K562 (cell line): Measurements from ENCODE around the gene RXRA. TPM values are rescaled to one million over a fixed set of nuclear protein-coding genes. Genes with fewer than 3 reads are reported as not detected.

Experiments
- ATAC-seq: fragments of 200-7000 bp; cut with Tn5 transposase; 3 replicates; pipeline ENCODE4 v1.9.1; 2020; ENCODE audit warnings: moderate library complexity
- BruUV-seq: library from RNA; stranded (reverse); fragments of 400-500 nt; replicated peaks from 2 replicates; lab custom pipeline; 2021; lab: Mats Ljungman, UMichigan
- CTCF ChIA-PET: fragments of 300-600 bp; formaldehyde crosslinking; extraction: SDS; loops from one replicate; lab custom pipeline; 2021; ENCODE audit warnings: low intra/inter-chr PET ratio; lab: Yijun Ruan, JAX
- POLR2A ChIA-PET: fragments of 300-600, 350-650 bp; sonication (Branson Sonifier 250); formaldehyde crosslinking; extraction: SDS; loops from one replicate; lab custom pipeline; 2021; ENCODE audit warnings: antibody characterized with exemption, inconsistent platforms; lab: Yijun Ruan, JAX
- DNase-seq, 4 experiments: peaks; one replicate each; pipeline versions ENCODE4 v3.0.0 to v3.0.0-alpha.2; 2011 to 2018; ENCODE audit warnings: low spot score in 3 of 4, mixed read lengths in 3 of 4; ENCODE audit errors: extremely low read depth in 1 of 4
- FAIRE-seq: peaks from 2 replicates; lab custom pipeline; 2011; peaks lifted over from hg19 to GRCh38; lab: Jason Lieb, UNC
- H2AFZ ChIP-seq: 2 replicates; pipeline ENCODE4 v1.6.0; 2011; ENCODE audit warnings: low read depth, low read length, control low read depth, inconsistent platforms
- H3K27ac ChIP-seq: fragments of 200-600 bp; 3 replicates; pipeline ENCODE4 v1.8.0; 2011; ENCODE audit warnings: low read depth, mild to moderate bottlenecking, control low read depth, inconsistent platforms, low read length, moderate library complexity, mixed read lengths; ENCODE audit errors: extremely low read depth
- H3K27me3 ChIP-seq, 2 experiments: fragments of 300-600 bp in 1 of 2; 2 replicates in 1 of 2; 3 replicates in 1 of 2; pipeline versions ENCODE4 v1.6.0 to v1.8.0; 2011; ENCODE audit warnings: inconsistent platforms in 2 of 2, low read length in 2 of 2, mild to moderate bottlenecking in 1 of 2, mixed read lengths in 1 of 2, moderate library complexity in 1 of 2; ENCODE audit not compliant: control insufficient read depth in 2 of 2, insufficient read depth in 2 of 2
- H3K36me3 ChIP-seq: fragments of 300-600 bp; 3 replicates; pipeline ENCODE4 v1.8.0; 2011; ENCODE audit warnings: mild to moderate bottlenecking, low read length, inconsistent platforms; ENCODE audit not compliant: control insufficient read depth, insufficient read depth
- H3K4me1 ChIP-seq, 2 experiments: fragments of 200-600 bp in 1 of 2; replicated peaks in 1 of 2; 2 replicates in 1 of 2; 3 replicates in 1 of 2; pipeline versions ENCODE4 v1.5.1 to v1.8.0; 2011; ENCODE audit warnings: inconsistent platforms in 2 of 2, low read length in 2 of 2, mild to moderate bottlenecking in 1 of 2, mixed read lengths in 1 of 2, moderate library complexity in 1 of 2; ENCODE audit not compliant: control insufficient read depth in 2 of 2, insufficient read depth in 2 of 2
- H3K4me2 ChIP-seq: 2 replicates; pipeline ENCODE4 v1.6.1; 2011; ENCODE audit warnings: low read length, control low read depth, inconsistent platforms, mixed read lengths; ENCODE audit not compliant: insufficient read depth
- H3K4me3 ChIP-seq: fragments of 200-600 bp; sonication (generic), shearing (Covaris generic); 2 replicates; pipeline ENCODE4 v1.5.1; 2016; ENCODE audit warnings: control low read depth, inconsistent platforms
- H3K79me2 ChIP-seq: fragments of 200-600 bp; 3 replicates; pipeline ENCODE4 v1.8.0; 2011; ENCODE audit warnings: low read length, inconsistent platforms; ENCODE audit not compliant: control insufficient read depth, insufficient read depth
- H3K9ac ChIP-seq, 2 experiments: 2 replicates each; pipeline versions ENCODE4 v1.6.0 to v1.6.1; 2011; ENCODE audit warnings: low read depth in 2 of 2, low read length in 2 of 2, control low read depth in 1 of 2, inconsistent platforms in 1 of 2, mild to moderate bottlenecking in 1 of 2, mixed read lengths in 1 of 2; ENCODE audit not compliant: insufficient read depth in 1 of 2
- H3K9me1 ChIP-seq: one replicate; pipeline ENCODE4 v1.6.0; 2011; ENCODE audit warnings: inconsistent platforms, mild to moderate bottlenecking, low read length, moderate library complexity; ENCODE audit not compliant: control insufficient read depth, insufficient read depth
- H3K9me3 ChIP-seq: replicated peaks from 2 replicates; pipeline ENCODE4 v1.5.1; 2011; ENCODE audit warnings: low read depth, low read length, inconsistent platforms; ENCODE audit not compliant: control insufficient read depth, insufficient read depth
- H4K20me1 ChIP-seq: replicated peaks from 2 replicates; pipeline ENCODE4 v1.6.1; 2011; ENCODE audit warnings: low read length, inconsistent platforms, mixed read lengths; ENCODE audit not compliant: control insufficient read depth, insufficient read depth
- CBFB ChIP-seq: sonication (generic); formaldehyde crosslinking; IDR thresholded peaks from 2 replicates; pipeline ENCODE4 v1.4.0; 2020; ENCODE audit warnings: mild to moderate bottlenecking, missing genetic modification reagents
- CHCHD3 ChIP-seq: fragments of 250-450 bp; sonication (Bioruptor Pico); IDR thresholded peaks from 2 replicates; pipeline ENCODE4 v2.1.2; 2022; ENCODE audit warnings: mild to moderate bottlenecking
- HOXB6 ChIP-seq: fragments of 250-450 bp; sonication (Bioruptor Pico); IDR thresholded peaks from 2 replicates; pipeline ENCODE4 v1.5.1; 2022; ENCODE audit warnings: mild to moderate bottlenecking, borderline replicate concordance
- LCOR ChIP-seq: sonication (generic); formaldehyde crosslinking; IDR thresholded peaks from 2 replicates; pipeline ENCODE4 v1.8.0; 2022; ENCODE audit warnings: mild to moderate bottlenecking, missing genetic modification reagents
- NKRF ChIP-seq: fragments of 450-650 bp; IDR thresholded peaks from 2 replicates; pipeline ENCODE4 v1.6.1; 2016; ENCODE audit warnings: borderline replicate concordance
- RBM14 ChIP-seq: fragments of 200-400 bp; formaldehyde crosslinking; IDR thresholded peaks from 2 replicates; pipeline ENCODE4 v1.6.1; 2018; ENCODE audit warnings: low read depth, mild to moderate bottlenecking, low read length, moderate library complexity, borderline replicate concordance; ENCODE audit not compliant: insufficient read depth
- ZC3H8 ChIP-seq: fragments of 450-650 bp; IDR thresholded peaks from 2 replicates; pipeline ENCODE4 v1.6.1; 2017
- ZNF212 ChIP-seq: fragments of 450-650 bp; formaldehyde crosslinking; IDR thresholded peaks from 2 replicates; pipeline ENCODE4 v1.4.0; 2020; ENCODE audit warnings: mild to moderate bottlenecking
- ZNF551 ChIP-seq: fragments of 250-450 bp; sonication (Bioruptor Pico); IDR thresholded peaks from 2 replicates; pipeline ENCODE4 v1.5.0; 2021; ENCODE audit warnings: mild to moderate bottlenecking, moderate library complexity
- WGBS: fragments of 100-300 bp; shearing (Covaris generic); methylation state at CpG from one replicate; pipeline ENCODE4 v1.1.6; 2016; ENCODE audit warnings: low coverage, mixed read lengths; ENCODE audit not compliant: insufficient coverage; ENCODE audit errors: missing lambda C conversion rate; 5-methylcytosine and 5-hydroxymethylcytosine counted together
- in situ Hi-C: fragments of 300-500 bp; cut with MboI; formaldehyde crosslinking; loops from 4 replicates; pipeline ENCODE4 v1.15.0; 2018; ENCODE audit warnings: inconsistent platforms, mixed read lengths
- intact Hi-C: fragments of 100-400 bp; cut with micrococcal nuclease; formaldehyde crosslinking; loops from 2 replicates; pipeline ENCODE4 v1.14.2; 2022
- polyA plus RNA-seq, 8 experiments: library from polyadenylated mRNA; depleted of rRNA in 4 of 8; stranded (reverse) in 5 of 8; unstranded in 3 of 8; fragments of >200 nt; fragmentation: Nextera tagmentation in 2 of 8; fragmentation: Illumina TruSeq in 1 of 8; extraction: Ambion mirVana in 2 of 8; extraction: Trizol in 1 of 8; gene quantifications; 2 replicates each; pipeline versions ENCODE4 v1.2.1 to v1.2.3, GENCODE V29; 2011 to 2014; ENCODE audit warnings: inconsistent platforms in 1 of 8, missing spikeins in 1 of 8
- total RNA-seq, 7 experiments: library from RNA; depleted of rRNA in 6 of 7; stranded (reverse); fragments of >200 nt in 6 of 7; fragmentation: Illumina TruSeq in 2 of 7; extraction: Trizol in 2 of 7; gene quantifications; 2 replicates each; pipeline versions ENCODE4 v1.2.1 to v1.2.3, GENCODE V29; 2011 to 2021; ENCODE audit warnings: low replicate concordance in 1 of 7

Gene RXRA
- total and polyA plus RNA-seq, 9 of the 15 experiments (the other 6 are each of a cell fraction or from before 2014, with no cell fraction given) = 0.35 to 23.6 (median 4.6) TPM

GRCh38 chr9:134452728-134453127 lies 126.5 kb downstream of the RXRA start (continued):
- no peak for TF ChIP-seq LCOR
- no peak for TF ChIP-seq ZC3H8
- TF ChIP-seq CHCHD3 (CRISPR knock-in tag) = no peak
- no peak for TF ChIP-seq NKRF
- no peak for TF ChIP-seq RBM14

DNA sequence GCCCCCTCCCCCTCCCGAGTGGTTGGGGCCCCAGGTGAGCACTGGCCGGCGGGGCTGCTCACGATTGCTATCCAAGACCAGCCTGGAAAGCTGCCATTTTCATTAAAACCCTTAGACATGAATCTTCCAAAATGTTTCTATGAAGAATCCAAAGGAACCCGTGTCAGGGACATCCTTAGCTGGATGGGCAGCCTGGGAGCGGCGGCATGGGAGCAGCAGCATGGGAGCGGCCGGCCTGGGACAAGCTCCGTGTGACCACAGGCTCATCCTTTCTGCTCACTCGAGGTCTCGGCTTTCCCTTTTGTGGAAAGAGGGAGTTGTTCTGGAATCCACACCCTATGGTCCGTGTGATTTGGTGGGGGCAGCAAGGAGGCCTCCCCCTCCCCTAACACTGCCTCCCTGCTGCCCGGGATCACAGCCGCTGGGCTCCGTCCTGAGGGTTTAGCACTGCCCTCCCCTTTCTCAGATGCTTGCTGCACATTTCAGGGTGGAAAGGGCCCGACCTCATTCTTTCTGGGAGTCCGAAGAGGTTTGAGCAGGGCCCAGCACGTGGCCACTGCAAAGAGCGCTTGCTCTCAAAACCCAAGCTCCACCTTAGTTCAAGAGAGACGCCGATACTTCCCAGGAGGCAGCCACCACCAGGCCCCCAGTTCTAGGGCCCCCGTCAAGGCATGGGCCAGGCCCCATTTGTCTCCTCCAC lies 127.7 kb downstream of the RXRA start:
- Histone ChIP-seq H3K9me3 (peaks cover 4% of the 10 kb centered on the region; the same call in 1 of the 2 replicates), H3K4me3 (no peak overlapping the region), H3K9ac (peak overlapping the region in 1 of 2 experiments; percentile 45; a peak in 2 of 4 replicates), H3K9me1 (no peaks in the 10 kb centered on the region), H3K36me3 (no peaks in the 10 kb centered on the region), H4K20me1 (0 out of 2 replicates have a peak, but pooled peaks cover 4% of the 10 kb centered on the region), H3K79me2 (no peaks in the 10 kb centered on the region), H3K27me3 (peaks cover 0 to 5% of the 10 kb centered on the region in 2 experiments; a peak in 1 of 5 replicates), H2AFZ (no peak overlapping the region), H3K27ac (no peak overlapping the region), H3K4me1 (peaks cover 0 to 32% of the 10 kb centered on the region in 2 experiments; a peak in 2 of 5 replicates), H3K4me2 (no peak overlapping the region)
- no peak for ATAC-seq
- no peak for DNase-seq
- CTCF ChIA-PET = no interaction called here
- FAIRE-seq = no peak
- POLR2A ChIA-PET = no interaction called here
- in situ Hi-C loops = no loop called here
- intact Hi-C loops = no loop called here
- BruUV-seq = no TSS peak
- 26% methylated on average over 17 of the region's 23 CpGs for WGBS
- TF ChIP-seq CBFB (CRISPR knock-in tag) = no peak
- TF ChIP-seq ZNF212 (CRISPR knock-in tag) = no peak
- no peak for TF ChIP-seq ZNF551 (CRISPR knock-in tag)
- TF ChIP-seq HOXB6 (CRISPR knock-in tag) = no peak
